Mesodermal cell (in vitro differentiated cells): ENCODE results near the gene FABP7.

Experiments used
- H3K27ac ChIP-seq: 2 replicates; pipeline ENCODE4 v1.7.0; 2013; ENCODE audit warnings: mild to moderate bottlenecking, low read depth, low read length, moderate library complexity; ENCODE audit not compliant: severe bottlenecking
- H3K36me3 ChIP-seq: 2 replicates; pipeline ENCODE4 v1.7.1; 2013; ENCODE audit warnings: mild to moderate bottlenecking, low read length, moderate library complexity; ENCODE audit not compliant: control insufficient read depth, insufficient read depth
- H3K4me1 ChIP-seq: one replicate; pipeline ENCODE4 v1.7.1; 2013; ENCODE audit warnings: mild to moderate bottlenecking, low read length; ENCODE audit not compliant: insufficient read depth, control insufficient read depth, poor library complexity, severe bottlenecking
- H3K4me3 ChIP-seq: 2 replicates; pipeline ENCODE4 v1.7.0; 2013; ENCODE audit warnings: low read length, control low read depth, mild to moderate bottlenecking; ENCODE audit not compliant: insufficient read depth, poor library complexity, severe bottlenecking; ENCODE audit errors: extremely low read depth
- H3K9me3 ChIP-seq: 2 replicates; pipeline ENCODE4 v1.7.1; 2013; ENCODE audit warnings: mild to moderate bottlenecking, low read length, moderate library complexity; ENCODE audit not compliant: control insufficient read depth
- WGBS, 2 experiments: methylation state at CpG; one replicate each; pipeline ENCODE4 v1.1.5; 2013; ENCODE audit warnings: missing lambda C conversion rate in 2 of 2; ENCODE audit not compliant: insufficient coverage in 2 of 2; 5-methylcytosine and 5-hydroxymethylcytosine counted together

FABP7 gene

GRCh38 chr6:122758927-122759334 lies 20.6 kb upstream of the FABP7 start:
- WGBS, 2 experiments, result no CpG with 5 or more reads among the region's 1 CpG
- no peak overlapping the region for H3K27ac ChIP-seq
- no peaks in the 10 kb centered on the region for H3K36me3 ChIP-seq
- no peaks in the 10 kb centered on the region for H3K4me1 ChIP-seq
- H3K4me3 ChIP-seq, result no peak overlapping the region
- no peaks in the 10 kb centered on the region for H3K9me3 ChIP-seq

- H3K9me3 ChIP-seq, result no peaks in the 10 kb centered on the region
- H3K4me1 ChIP-seq, result no peaks in the 10 kb centered on the region
- no peak overlapping the region for H3K4me3 ChIP-seq
- H3K27ac ChIP-seq, result no peak overlapping the region
- H3K36me3 ChIP-seq, result no peaks in the 10 kb centered on the region
Measured at GRCh38 chr6:122760330-122760729, 19.2 kb upstream of the FABP7 start.

GRCh38 chr6:122766256-122766655 lies 13.3 kb upstream of the FABP7 start:
- Histone ChIP-seq H3K4me1 (no peaks in the 10 kb centered on the region), H3K9me3 (no peaks in the 10 kb centered on the region), H3K4me3 (no peak overlapping the region), H3K27ac (no peak overlapping the region), H3K36me3 (no peaks in the 10 kb centered on the region)

DNA sequence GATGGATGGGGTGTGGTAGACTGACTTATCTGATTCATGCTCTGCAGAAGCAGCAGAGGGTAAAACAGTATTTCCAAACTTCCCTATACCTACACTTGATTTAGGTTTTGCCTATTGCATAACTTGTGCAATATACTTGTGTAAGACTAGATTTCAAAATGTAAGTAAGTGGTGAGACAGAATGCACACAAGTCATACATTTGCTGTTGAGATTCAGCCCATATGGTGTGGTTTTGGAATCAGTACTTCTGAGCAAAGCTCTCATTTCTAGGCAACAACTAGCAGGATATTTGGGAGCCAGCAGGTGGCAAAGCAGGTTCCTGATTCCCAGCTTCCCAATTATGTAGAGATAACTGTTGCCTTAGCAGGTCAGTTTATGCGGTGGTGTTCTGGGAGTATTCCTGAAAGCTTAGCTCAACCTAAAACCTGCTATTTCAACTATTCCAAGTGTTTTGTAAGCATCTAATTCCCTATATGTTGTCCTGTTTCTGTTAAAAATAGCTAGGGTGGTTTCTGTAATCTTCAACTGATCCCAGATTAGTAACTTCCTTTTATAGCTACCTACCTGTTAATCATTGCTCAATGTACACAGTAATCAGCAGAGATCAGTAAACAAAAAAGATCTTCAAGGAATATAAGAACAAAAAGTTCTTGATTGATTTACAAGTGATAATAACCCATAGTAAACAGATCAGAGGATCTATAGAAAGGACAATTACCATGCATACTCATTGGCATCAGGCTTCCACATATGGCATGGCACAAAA lies 8.5 kb upstream of the FABP7 start:
- Histone ChIP-seq H3K4me1 (no peaks in the 10 kb centered on the region), H3K27ac (no peak overlapping the region), H3K9me3 (no peaks in the 10 kb centered on the region), H3K4me3 (no peak overlapping the region), H3K36me3 (no peaks in the 10 kb centered on the region)
- WGBS, 2 experiments, result no CpG with 5 or more reads among the region's 1 CpG

DNA sequence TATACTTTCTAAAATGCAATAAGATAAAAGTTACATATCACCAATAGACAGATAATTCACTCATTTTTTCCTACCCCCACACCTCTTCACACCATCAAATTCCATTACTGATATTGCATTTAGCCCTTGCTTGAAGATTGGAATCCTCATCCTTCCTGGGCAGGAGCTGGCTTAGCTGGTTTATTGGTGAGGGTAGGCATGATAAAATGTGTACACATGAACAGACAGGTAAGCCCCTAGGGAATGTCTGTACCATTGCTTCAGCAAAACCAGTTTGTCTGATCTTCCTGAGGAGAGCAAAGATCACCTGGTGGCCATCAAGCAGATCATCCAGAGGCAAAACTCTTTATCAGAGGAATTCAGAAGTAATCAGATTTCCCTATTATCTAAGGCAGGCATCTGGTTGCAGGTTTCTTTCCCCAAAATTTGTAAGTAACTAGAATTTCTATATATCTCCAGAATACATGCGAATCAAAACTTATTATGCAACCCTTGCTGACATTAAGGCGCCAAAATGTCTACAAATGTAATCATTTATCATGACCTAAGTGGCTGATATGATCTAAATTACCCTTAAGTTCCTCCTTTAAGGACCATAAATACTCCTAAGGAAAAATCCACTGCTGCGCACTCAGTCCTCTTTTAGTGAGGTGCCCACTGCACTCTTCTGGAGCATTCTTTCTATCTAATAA lies 6.6 kb upstream of the FABP7 start:
- Histone ChIP-seq H3K4me3 (no peak overlapping the region), H3K27ac (no peak overlapping the region), H3K36me3 (no peaks in the 10 kb centered on the region), H3K9me3 (no peaks in the 10 kb centered on the region), H3K4me1 (no peaks in the 10 kb centered on the region)
- WGBS, 2 experiments, result 88 to 100% methylated on average over 1 of the region's 3 CpGs

DNA sequence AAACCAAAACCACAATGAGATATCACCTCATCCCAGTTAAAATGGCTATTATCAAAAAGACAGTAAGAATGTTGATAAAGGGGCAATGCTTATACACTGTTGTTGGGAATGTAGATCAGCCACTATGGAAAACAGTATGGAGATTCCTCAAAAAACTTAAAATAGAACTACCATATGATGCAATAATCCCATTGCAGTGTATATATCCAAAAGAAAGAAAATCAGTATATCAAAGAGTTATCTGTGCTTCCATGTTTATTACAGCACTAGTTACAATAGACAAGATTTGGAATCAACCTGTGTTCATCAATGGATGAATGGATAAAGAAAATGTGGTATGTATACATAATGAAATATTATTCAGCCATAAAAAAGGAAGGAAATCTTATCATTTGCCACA lies 3.5 kb upstream of the FABP7 start:
- no peaks in the 10 kb centered on the region for H3K36me3 ChIP-seq
- no peak overlapping the region for H3K4me3 ChIP-seq
- H3K4me1 ChIP-seq, result no peaks in the 10 kb centered on the region
- no peaks in the 10 kb centered on the region for H3K9me3 ChIP-seq
- H3K27ac ChIP-seq, result no peak overlapping the region

GRCh38 chr6:122778302-122778701 lies 1.2 kb upstream of the FABP7 start:
- H3K4me3 ChIP-seq, result no peak overlapping the region
- no peak overlapping the region for H3K27ac ChIP-seq
- H3K4me1 ChIP-seq, result no peaks in the 10 kb centered on the region
- H3K36me3 ChIP-seq, result no peaks in the 10 kb centered on the region
- WGBS, 2 experiments, result 93 to 100% methylated on average over 4 to 5 of the region's 5 CpGs
- no peaks in the 10 kb centered on the region for H3K9me3 ChIP-seq

DNA sequence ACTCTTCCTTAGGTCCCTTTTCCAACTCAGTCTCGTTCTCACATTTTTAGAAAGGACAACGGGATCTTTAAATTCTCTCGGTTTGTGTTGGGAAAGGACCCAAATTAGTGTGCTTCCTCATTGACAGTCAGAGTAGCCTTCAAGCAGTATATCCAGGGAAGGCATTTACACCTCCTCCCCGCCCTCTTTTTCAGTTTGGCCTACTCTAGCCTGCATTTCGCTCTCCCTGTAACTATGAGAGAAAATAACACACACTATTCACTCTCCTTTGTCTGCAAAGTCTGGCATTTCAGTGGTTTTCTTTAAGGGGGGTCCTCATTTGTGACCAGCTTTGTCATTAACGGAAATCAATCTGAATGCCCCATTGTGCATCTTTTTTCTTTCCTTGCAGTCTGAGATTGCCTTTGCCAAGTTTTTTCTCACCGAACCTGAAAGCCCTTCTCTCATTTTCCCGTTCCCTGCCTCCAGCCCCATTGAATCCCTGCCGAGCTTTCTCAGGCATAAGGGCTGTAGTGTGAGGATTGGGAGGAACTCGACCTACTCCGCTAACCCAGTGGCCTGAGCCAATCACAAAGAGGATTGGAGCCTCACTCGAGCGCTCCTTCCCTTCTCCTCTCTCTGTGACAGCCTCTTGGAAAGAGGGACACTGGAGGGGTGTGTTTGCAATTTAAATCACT lies 393 bp upstream of the FABP7 start:
- no peak overlapping the region for H3K4me3 ChIP-seq
- H3K27ac ChIP-seq, result peak overlapping the region; percentile 65
- H3K36me3 ChIP-seq, result no peaks in the 10 kb centered on the region
- 35 to 48% methylated on average over 5 to 8 of the region's 13 CpGs for WGBS, 2 experiments
- H3K4me1 ChIP-seq, result no peaks in the 10 kb centered on the region
- no peaks in the 10 kb centered on the region for H3K9me3 ChIP-seq

- no peaks in the 10 kb centered on the region for H3K36me3 ChIP-seq
- no peaks in the 10 kb centered on the region for H3K4me1 ChIP-seq
- WGBS, 2 experiments, result 65 to 79% methylated on average over 3 to 4 of the region's 5 CpGs
- no peaks in the 10 kb centered on the region for H3K9me3 ChIP-seq
- H3K27ac ChIP-seq, result no peak overlapping the region
- no peak overlapping the region for H3K4me3 ChIP-seq
Measured at GRCh38 chr6:122780114-122780513, 598 bp downstream of the FABP7 start.

DNA sequence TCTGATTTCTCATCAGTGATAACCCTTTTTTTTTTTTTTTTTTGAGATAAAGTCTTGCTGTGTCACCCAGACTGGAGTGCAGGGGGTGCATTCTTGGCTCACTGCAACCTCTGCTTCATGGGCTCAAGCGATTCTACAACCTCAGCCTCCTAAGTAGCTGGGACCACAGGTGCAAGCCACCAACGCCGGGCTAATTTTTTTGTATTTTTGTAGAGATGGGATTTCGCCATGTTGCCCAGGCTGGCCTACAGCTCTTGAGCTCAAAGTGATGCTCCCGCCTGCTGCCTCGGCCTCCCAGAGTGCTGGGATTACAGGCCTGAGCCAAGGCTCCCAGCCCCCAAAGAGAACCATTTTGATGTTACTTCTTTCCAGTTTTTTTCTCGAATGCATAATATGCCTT lies 2.2 kb downstream of the FABP7 start:
- H3K27ac ChIP-seq, result no peak overlapping the region

DNA sequence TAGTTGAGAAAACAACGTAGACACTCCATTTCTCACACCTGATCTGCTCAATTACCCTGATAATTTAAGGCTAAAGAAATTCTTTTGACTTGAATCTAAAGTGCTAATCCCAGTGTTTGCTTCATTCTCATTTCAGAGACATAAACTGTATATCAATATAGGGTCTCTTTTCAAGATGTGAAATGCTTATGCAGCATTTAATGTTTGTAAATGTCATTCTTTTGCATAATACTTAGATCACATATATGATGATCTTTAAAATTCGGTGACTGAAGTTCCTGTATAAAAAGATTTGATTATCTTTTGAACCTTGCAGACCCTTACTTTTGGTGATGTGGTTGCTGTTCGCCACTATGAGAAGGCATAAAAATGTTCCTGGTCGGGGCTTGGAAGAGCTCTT lies 3.9 kb downstream of the FABP7 start:
- H3K27ac ChIP-seq, result no peak overlapping the region
- peaks cover 1% of the 10 kb centered on the region for H3K4me1 ChIP-seq
- WGBS, 2 experiments, result 80 to 100% methylated on average over 1 to 2 of the region's 4 CpGs
- no peaks in the 10 kb centered on the region for H3K9me3 ChIP-seq
- H3K4me3 ChIP-seq, result no peak overlapping the region
- H3K36me3 ChIP-seq, result no peaks in the 10 kb centered on the region

More for the DNA sequence above, 2.2 kb downstream of the FABP7 start:
- 93 to 95% methylated on average over 4 to 6 of the region's 7 CpGs for WGBS, 2 experiments
- H3K36me3 ChIP-seq, result no peaks in the 10 kb centered on the region
- H3K4me1 ChIP-seq, result no peaks in the 10 kb centered on the region
- no peak overlapping the region for H3K4me3 ChIP-seq
- H3K9me3 ChIP-seq, result no peaks in the 10 kb centered on the region
